Trophoblast cell (in vitro differentiated cells and primary cell): ENCODE results near the gene WSCD1.
A peak's percentile ranks its signal among the peaks of the same experiment; 100 is the strongest.

ENCODE experiments used
- DNase-seq, 2 donors: peaks; one replicate each; pipeline ENCODE4 v3.0.0-alpha.2; 2016
- H2AFZ ChIP-seq: 2 replicates; pipeline ENCODE4 v1.6.1; 2013; ENCODE audit warnings: low read length, moderate library complexity, mild to moderate bottlenecking; ENCODE audit not compliant: insufficient read depth, poor library complexity
- H2AK5ac ChIP-seq: 2 replicates; pipeline ENCODE4 v1.6.1; 2013; ENCODE audit warnings: mild to moderate bottlenecking, low read length
- H2BK120ac ChIP-seq: 2 replicates; pipeline ENCODE4 v1.6.1; 2013; ENCODE audit warnings: low read length, mild to moderate bottlenecking, moderate library complexity; ENCODE audit not compliant: insufficient read depth, poor library complexity
- H2BK12ac ChIP-seq: 2 replicates; pipeline ENCODE4 v1.6.1; 2013; ENCODE audit warnings: mild to moderate bottlenecking, low read length, moderate library complexity
- H2BK5ac ChIP-seq: 2 replicates; pipeline ENCODE4 v1.6.1; 2013; ENCODE audit warnings: low read length, low read depth, moderate library complexity, mild to moderate bottlenecking; ENCODE audit not compliant: poor library complexity
- H3K14ac ChIP-seq: 2 replicates; pipeline ENCODE4 v1.6.1; 2013; ENCODE audit warnings: mild to moderate bottlenecking, low read length
- H3K18ac ChIP-seq: 2 replicates; pipeline ENCODE4 v1.6.1; 2013; ENCODE audit warnings: mild to moderate bottlenecking, low read length
- H3K23ac ChIP-seq: 2 replicates; pipeline ENCODE4 v1.6.1; 2013; ENCODE audit warnings: low read length
- H3K27ac ChIP-seq: 2 replicates; pipeline ENCODE4 v1.5.1; 2013; ENCODE audit warnings: low read depth, mild to moderate bottlenecking, inconsistent platforms, low read length, moderate library complexity
- H3K27me3 ChIP-seq: 2 replicates; pipeline ENCODE4 v1.6.1; 2013; ENCODE audit warnings: inconsistent platforms, mild to moderate bottlenecking, low read length, moderate library complexity; ENCODE audit not compliant: insufficient read depth
- H3K36me3 ChIP-seq, 2 experiments: 1 replicate in 1 of 2; 2 replicates in 1 of 2; pipeline ENCODE4 v1.6.1; 2013; ENCODE audit warnings: low read length in 2 of 2, mild to moderate bottlenecking in 2 of 2, moderate library complexity in 1 of 2; ENCODE audit not compliant: insufficient read depth in 2 of 2, control insufficient read depth in 1 of 2
- H3K4ac ChIP-seq: 2 replicates; pipeline ENCODE4 v1.6.1; 2013; ENCODE audit warnings: low read depth, mild to moderate bottlenecking, low read length, moderate library complexity
- H3K4me1 ChIP-seq, 2 experiments: 1 replicate in 1 of 2; 2 replicates in 1 of 2; pipeline ENCODE4 v1.6.1; 2013; ENCODE audit warnings: low read length in 2 of 2, mild to moderate bottlenecking in 2 of 2, moderate library complexity in 1 of 2; ENCODE audit not compliant: insufficient read depth in 2 of 2, control insufficient read depth in 1 of 2
- H3K4me2 ChIP-seq: 2 replicates; pipeline ENCODE4 v1.6.1; 2013; ENCODE audit warnings: inconsistent platforms, mild to moderate bottlenecking, low read length, moderate library complexity
- H3K4me3 ChIP-seq: 2 replicates; pipeline ENCODE4 v1.5.1; 2013; ENCODE audit warnings: mild to moderate bottlenecking, low read depth, low read length, inconsistent platforms
- H3K79me1 ChIP-seq: one replicate; pipeline ENCODE4 v1.6.1; 2013; ENCODE audit warnings: low read length
- H3K79me2 ChIP-seq: 2 replicates; pipeline ENCODE4 v1.6.1; 2013; ENCODE audit warnings: low read length, mild to moderate bottlenecking; ENCODE audit not compliant: control insufficient read depth, insufficient read depth, poor library complexity
- H3K9ac ChIP-seq: 2 replicates; pipeline ENCODE4 v1.6.1; 2013; ENCODE audit warnings: mild to moderate bottlenecking, low read length
- H3K9me3 ChIP-seq: 2 replicates; pipeline ENCODE4 v1.6.1; 2013; ENCODE audit warnings: low read depth, mild to moderate bottlenecking, control low read depth, inconsistent platforms, low read length; ENCODE audit not compliant: insufficient read depth
- H4K12ac ChIP-seq: 2 replicates; pipeline ENCODE4 v1.6.1; 2013; ENCODE audit warnings: low read depth, mild to moderate bottlenecking, low read length, moderate library complexity
- H4K8ac ChIP-seq: 2 replicates; pipeline ENCODE4 v1.6.1; 2013; ENCODE audit warnings: low read depth, mild to moderate bottlenecking, low read length, moderate library complexity
- H4K91ac ChIP-seq: one replicate; pipeline ENCODE4 v1.6.1; 2013; ENCODE audit warnings: low read depth, mild to moderate bottlenecking, low read length, moderate library complexity
- WGBS: extraction: QIAGEN DNeasy Blood & Tissue Kit; methylation state at CpG from one replicate; pipeline ENCODE4 v1.1.7; 2013; ENCODE audit warnings: missing lambda C conversion rate; ENCODE audit not compliant: insufficient read length, insufficient coverage; ENCODE audit errors: extremely low coverage; 5-methylcytosine and 5-hydroxymethylcytosine counted together

WSCD1 gene

DNA sequence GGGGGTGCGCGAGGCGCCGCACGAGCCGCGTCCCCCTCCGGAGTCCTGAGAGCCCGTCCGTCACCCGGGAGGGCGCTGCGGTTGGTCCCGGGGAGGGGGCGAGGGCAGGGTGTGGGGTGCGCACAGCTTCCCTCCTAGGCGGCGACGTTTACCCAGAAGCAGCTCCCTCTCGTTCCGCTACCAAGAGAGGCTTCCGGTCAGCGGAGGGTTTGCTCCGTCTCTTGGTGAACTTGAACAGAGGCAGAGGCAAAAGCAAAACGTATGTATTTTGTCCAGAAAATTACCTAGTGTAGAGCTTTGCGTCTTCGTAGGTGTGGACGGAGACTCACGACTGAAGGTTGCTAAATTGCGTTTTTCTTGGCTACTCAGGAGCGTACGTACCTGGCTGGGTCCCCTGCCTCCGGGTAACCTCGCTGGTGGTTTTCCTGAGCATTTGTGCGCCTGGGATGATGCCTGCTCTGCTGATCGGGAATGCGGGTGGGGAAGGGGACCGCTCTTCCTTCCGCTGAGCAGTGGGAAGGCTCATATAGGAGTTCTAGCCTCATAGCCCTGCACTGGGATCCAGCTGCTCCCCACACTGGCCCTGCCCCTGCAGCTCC, 833 bp downstream of the WSCD1 start:
- Histone ChIP-seq H3K4ac (no peak overlapping the region), H2BK120ac (no peak overlapping the region), H2BK12ac (no peak overlapping the region), H3K4me1 (peaks cover 0 to 7% of the 10 kb centered on the region in 2 experiments), H3K36me3 (no peaks in the 10 kb centered on the region), H2AK5ac (no peak overlapping the region), H3K4me2 (peak overlapping the region; percentile 75), H3K14ac (no peak overlapping the region), H3K18ac (no peak overlapping the region), H4K12ac (no peak overlapping the region), H2AFZ (no peak overlapping the region), H3K9me3 (no peaks in the 10 kb centered on the region), H3K4me3 (no peak overlapping the region), H3K27ac (no peak overlapping the region), H3K79me1 (no peaks in the 10 kb centered on the region), H3K9ac (no peak overlapping the region), H2BK5ac (no peak overlapping the region), H4K8ac (no peak overlapping the region), H4K91ac (no peak overlapping the region), H3K23ac (no peak overlapping the region), H3K27me3 (peaks cover 15% of the 10 kb centered on the region), H3K79me2 (no peaks in the 10 kb centered on the region)
- DNase-seq: peak in 1 of 2 donors; percentile 13
- WGBS: no CpG with 5 or more reads among the region's 39 CpGs

DNA sequence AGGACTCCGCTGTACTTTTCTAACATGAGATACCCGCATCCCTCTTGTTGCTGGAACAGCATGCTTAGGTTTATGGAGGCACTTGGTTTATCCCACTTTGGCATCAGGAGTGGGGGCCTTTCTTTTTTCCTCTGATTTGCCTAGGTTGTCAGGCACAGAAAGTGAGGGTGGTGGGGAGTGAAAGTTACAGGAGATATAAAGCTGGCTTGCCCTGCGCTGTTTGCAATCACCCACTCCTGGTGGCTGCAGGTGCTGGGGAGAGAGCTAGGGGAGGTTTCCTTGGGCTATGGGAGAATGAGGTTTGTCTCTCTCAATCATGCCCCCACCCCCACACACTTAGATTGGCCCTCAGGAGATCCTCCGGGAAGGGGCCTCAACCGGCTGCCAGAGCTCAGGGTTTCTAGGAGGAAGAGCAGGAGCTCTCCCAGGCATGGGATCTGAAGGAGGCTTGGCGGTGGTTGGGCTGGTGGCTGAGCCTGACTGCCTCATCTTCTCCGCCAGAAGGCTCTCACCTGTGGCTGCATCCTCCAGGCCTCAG, 1.4 kb downstream of the WSCD1 start:
- Histone ChIP-seq H3K4me2 (no peak overlapping the region), H3K9ac (no peak overlapping the region), H3K9me3 (no peaks in the 10 kb centered on the region), H2AFZ (no peak overlapping the region), H3K79me1 (no peaks in the 10 kb centered on the region), H2BK120ac (no peak overlapping the region), H3K4me3 (no peak overlapping the region), H4K12ac (no peak overlapping the region), H4K91ac (no peak overlapping the region), H2BK12ac (no peak overlapping the region), H3K27ac (no peak overlapping the region), H3K4ac (no peak overlapping the region), H3K4me1 (peaks cover 0 to 7% of the 10 kb centered on the region in 2 experiments), H2AK5ac (no peak overlapping the region), H3K36me3 (no peaks in the 10 kb centered on the region), H3K79me2 (no peaks in the 10 kb centered on the region), H3K23ac (no peak overlapping the region), H2BK5ac (no peak overlapping the region), H3K18ac (no peak overlapping the region), H3K14ac (no peak overlapping the region), H3K27me3 (peaks cover 15% of the 10 kb centered on the region), H4K8ac (no peak overlapping the region)
- no CpG with 5 or more reads among the region's 7 CpGs for WGBS
- DNase-seq: no peak

DNA sequence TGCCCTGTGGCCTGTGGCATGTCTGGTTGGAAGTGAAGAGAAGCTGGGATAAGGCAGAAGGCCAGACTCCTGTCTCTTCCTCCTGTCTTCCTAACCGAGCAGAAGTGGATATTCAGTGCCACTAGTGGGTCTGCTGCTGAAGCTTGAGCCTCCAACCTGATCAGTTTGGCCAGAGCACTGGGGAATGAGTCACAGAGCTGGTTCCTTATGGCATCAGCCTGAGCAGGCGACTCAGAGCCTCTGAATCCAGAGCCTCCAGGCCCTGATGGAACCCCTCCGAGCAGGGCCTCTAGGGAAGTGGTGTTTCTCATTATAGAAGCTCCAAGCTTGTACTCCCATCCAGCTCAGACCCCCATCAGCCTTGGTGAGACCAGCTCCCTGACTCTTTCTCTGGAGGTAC, 2.0 kb downstream of the WSCD1 start:
- Histone ChIP-seq H3K9ac (no peak overlapping the region), H4K8ac (no peak overlapping the region), H4K91ac (no peak overlapping the region), H3K27ac (no peak overlapping the region), H3K9me3 (no peaks in the 10 kb centered on the region), H3K14ac (no peak overlapping the region), H2BK120ac (no peak overlapping the region), H3K4me3 (no peak overlapping the region), H4K12ac (no peak overlapping the region), H2BK5ac (no peak overlapping the region), H2AK5ac (no peak overlapping the region), H3K18ac (no peak overlapping the region), H2AFZ (no peak overlapping the region), H3K4me2 (no peak overlapping the region), H3K79me2 (no peaks in the 10 kb centered on the region), H3K23ac (no peak overlapping the region), H3K36me3 (no peaks in the 10 kb centered on the region), H3K27me3 (peaks cover 15% of the 10 kb centered on the region), H3K79me1 (no peaks in the 10 kb centered on the region), H2BK12ac (no peak overlapping the region), H3K4ac (no peak overlapping the region), H3K4me1 (peaks cover 0 to 7% of the 10 kb centered on the region in 2 experiments)
- no peak for DNase-seq
- WGBS: no CpG with 5 or more reads among the region's 3 CpGs

DNA sequence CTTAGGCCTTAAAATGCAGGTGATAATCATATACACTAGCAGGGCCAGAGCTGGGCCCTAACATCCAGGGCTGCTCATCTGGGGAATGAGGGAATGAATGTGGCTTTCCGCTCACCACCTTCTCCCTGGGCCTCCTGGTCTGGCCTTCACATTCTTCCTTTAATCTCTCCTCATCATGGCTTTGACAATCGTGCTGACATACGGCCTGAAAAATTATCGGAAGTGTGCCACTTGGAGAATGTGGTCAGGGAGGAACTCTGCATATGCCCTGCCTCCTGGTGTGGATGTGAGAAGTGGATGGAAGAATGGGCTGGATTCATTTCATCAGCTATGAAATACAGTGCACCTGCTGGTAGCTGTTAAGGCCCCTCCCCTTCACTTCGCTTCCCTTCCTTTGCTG, 2.4 kb downstream of the WSCD1 start:
- Histone ChIP-seq H4K8ac (no peak overlapping the region), H2BK12ac (no peak overlapping the region), H3K4me3 (no peak overlapping the region), H2BK120ac (no peak overlapping the region), H3K23ac (no peak overlapping the region), H4K91ac (no peak overlapping the region), H3K9me3 (no peaks in the 10 kb centered on the region), H3K4ac (no peak overlapping the region), H3K14ac (no peak overlapping the region), H3K4me2 (no peak overlapping the region), H2BK5ac (no peak overlapping the region), H3K36me3 (no peaks in the 10 kb centered on the region), H2AK5ac (no peak overlapping the region), H3K79me1 (no peaks in the 10 kb centered on the region), H3K79me2 (no peaks in the 10 kb centered on the region), H2AFZ (no peak overlapping the region), H3K9ac (no peak overlapping the region), H3K18ac (no peak overlapping the region), H3K27me3 (peaks cover 15% of the 10 kb centered on the region), H3K27ac (no peak overlapping the region), H4K12ac (no peak overlapping the region), H3K4me1 (peaks cover 0 to 7% of the 10 kb centered on the region in 2 experiments)
- DNase-seq: no peak
- no CpG with 5 or more reads among the region's 5 CpGs for WGBS
